Trophoblast cell (in vitro differentiated cells and primary cell): Measurements from ENCODE around the gene TSPAN2.
A peak's percentile ranks its signal among the peaks of the same experiment; 100 is the strongest.

ENCODE experiments used
- DNase-seq, 2 donors: peaks; one replicate each; pipeline ENCODE4 v3.0.0-alpha.2; 2016
- H2AFZ ChIP-seq: 2 replicates; pipeline ENCODE4 v1.6.1; 2013; ENCODE audit warnings: low read length, moderate library complexity, mild to moderate bottlenecking; ENCODE audit not compliant: insufficient read depth, poor library complexity
- H2AK5ac ChIP-seq: 2 replicates; pipeline ENCODE4 v1.6.1; 2013; ENCODE audit warnings: mild to moderate bottlenecking, low read length
- H2BK120ac ChIP-seq: 2 replicates; pipeline ENCODE4 v1.6.1; 2013; ENCODE audit warnings: low read length, mild to moderate bottlenecking, moderate library complexity; ENCODE audit not compliant: insufficient read depth, poor library complexity
- H2BK12ac ChIP-seq: 2 replicates; pipeline ENCODE4 v1.6.1; 2013; ENCODE audit warnings: mild to moderate bottlenecking, low read length, moderate library complexity
- H2BK5ac ChIP-seq: 2 replicates; pipeline ENCODE4 v1.6.1; 2013; ENCODE audit warnings: low read length, low read depth, moderate library complexity, mild to moderate bottlenecking; ENCODE audit not compliant: poor library complexity
- H3K14ac ChIP-seq: 2 replicates; pipeline ENCODE4 v1.6.1; 2013; ENCODE audit warnings: mild to moderate bottlenecking, low read length
- H3K18ac ChIP-seq: 2 replicates; pipeline ENCODE4 v1.6.1; 2013; ENCODE audit warnings: mild to moderate bottlenecking, low read length
- H3K23ac ChIP-seq: 2 replicates; pipeline ENCODE4 v1.6.1; 2013; ENCODE audit warnings: low read length
- H3K27ac ChIP-seq: 2 replicates; pipeline ENCODE4 v1.5.1; 2013; ENCODE audit warnings: low read depth, mild to moderate bottlenecking, inconsistent platforms, low read length, moderate library complexity
- H3K27me3 ChIP-seq: 2 replicates; pipeline ENCODE4 v1.6.1; 2013; ENCODE audit warnings: inconsistent platforms, mild to moderate bottlenecking, low read length, moderate library complexity; ENCODE audit not compliant: insufficient read depth
- H3K36me3 ChIP-seq, 2 experiments: 1 replicate in 1 of 2; 2 replicates in 1 of 2; pipeline ENCODE4 v1.6.1; 2013; ENCODE audit warnings: low read length in 2 of 2, mild to moderate bottlenecking in 2 of 2, moderate library complexity in 1 of 2; ENCODE audit not compliant: insufficient read depth in 2 of 2, control insufficient read depth in 1 of 2
- H3K4ac ChIP-seq: 2 replicates; pipeline ENCODE4 v1.6.1; 2013; ENCODE audit warnings: low read depth, mild to moderate bottlenecking, low read length, moderate library complexity
- H3K4me1 ChIP-seq, 2 experiments: 1 replicate in 1 of 2; 2 replicates in 1 of 2; pipeline ENCODE4 v1.6.1; 2013; ENCODE audit warnings: low read length in 2 of 2, mild to moderate bottlenecking in 2 of 2, moderate library complexity in 1 of 2; ENCODE audit not compliant: insufficient read depth in 2 of 2, control insufficient read depth in 1 of 2
- H3K4me2 ChIP-seq: 2 replicates; pipeline ENCODE4 v1.6.1; 2013; ENCODE audit warnings: inconsistent platforms, mild to moderate bottlenecking, low read length, moderate library complexity
- H3K4me3 ChIP-seq: 2 replicates; pipeline ENCODE4 v1.5.1; 2013; ENCODE audit warnings: mild to moderate bottlenecking, low read depth, low read length, inconsistent platforms
- H3K79me1 ChIP-seq: one replicate; pipeline ENCODE4 v1.6.1; 2013; ENCODE audit warnings: low read length
- H3K79me2 ChIP-seq: 2 replicates; pipeline ENCODE4 v1.6.1; 2013; ENCODE audit warnings: low read length, mild to moderate bottlenecking; ENCODE audit not compliant: control insufficient read depth, insufficient read depth, poor library complexity
- H3K9ac ChIP-seq: 2 replicates; pipeline ENCODE4 v1.6.1; 2013; ENCODE audit warnings: mild to moderate bottlenecking, low read length
- H3K9me3 ChIP-seq: 2 replicates; pipeline ENCODE4 v1.6.1; 2013; ENCODE audit warnings: low read depth, mild to moderate bottlenecking, control low read depth, inconsistent platforms, low read length; ENCODE audit not compliant: insufficient read depth
- H4K12ac ChIP-seq: 2 replicates; pipeline ENCODE4 v1.6.1; 2013; ENCODE audit warnings: low read depth, mild to moderate bottlenecking, low read length, moderate library complexity
- H4K8ac ChIP-seq: 2 replicates; pipeline ENCODE4 v1.6.1; 2013; ENCODE audit warnings: low read depth, mild to moderate bottlenecking, low read length, moderate library complexity
- H4K91ac ChIP-seq: one replicate; pipeline ENCODE4 v1.6.1; 2013; ENCODE audit warnings: low read depth, mild to moderate bottlenecking, low read length, moderate library complexity
- WGBS: extraction: QIAGEN DNeasy Blood & Tissue Kit; methylation state at CpG from one replicate; pipeline ENCODE4 v1.1.7; 2013; ENCODE audit warnings: missing lambda C conversion rate; ENCODE audit not compliant: insufficient read length, insufficient coverage; ENCODE audit errors: extremely low coverage; 5-methylcytosine and 5-hydroxymethylcytosine counted together

The TSPAN2 gene

GRCh38 chr1:115041654-115042053 lies 47.6 kb downstream of the TSPAN2 start:
- H3K9me3 ChIP-seq: no peaks in the 10 kb centered on the region
- H2BK120ac ChIP-seq: no peak overlapping the region
- no peaks in the 10 kb centered on the region for H3K27me3 ChIP-seq
- no peak overlapping the region for H2AK5ac ChIP-seq
- no peak overlapping the region for H4K8ac ChIP-seq
- no peak overlapping the region for H3K9ac ChIP-seq
- H3K4me3 ChIP-seq: no peak overlapping the region
- no peak overlapping the region for H3K4ac ChIP-seq
- H3K79me1 ChIP-seq: no peaks in the 10 kb centered on the region
- no peak overlapping the region for H2BK5ac ChIP-seq
- no peak overlapping the region for H4K91ac ChIP-seq
- H3K79me2 ChIP-seq: no peaks in the 10 kb centered on the region
- H3K23ac ChIP-seq: no peak overlapping the region
- H2BK12ac ChIP-seq: no peak overlapping the region
- H3K36me3 ChIP-seq: no peaks in the 10 kb centered on the region
- H3K4me2 ChIP-seq: no peak overlapping the region
- no peak overlapping the region for H3K27ac ChIP-seq
- peak in 1 of 2 donors; percentile 27 for DNase-seq
- peaks cover 0 to 1% of the 10 kb centered on the region in 2 experiments for H3K4me1 ChIP-seq
- no peak overlapping the region for H4K12ac ChIP-seq
- H3K18ac ChIP-seq: no peak overlapping the region
- no peak overlapping the region for H2AFZ ChIP-seq
- H3K14ac ChIP-seq: no peak overlapping the region

DNA sequence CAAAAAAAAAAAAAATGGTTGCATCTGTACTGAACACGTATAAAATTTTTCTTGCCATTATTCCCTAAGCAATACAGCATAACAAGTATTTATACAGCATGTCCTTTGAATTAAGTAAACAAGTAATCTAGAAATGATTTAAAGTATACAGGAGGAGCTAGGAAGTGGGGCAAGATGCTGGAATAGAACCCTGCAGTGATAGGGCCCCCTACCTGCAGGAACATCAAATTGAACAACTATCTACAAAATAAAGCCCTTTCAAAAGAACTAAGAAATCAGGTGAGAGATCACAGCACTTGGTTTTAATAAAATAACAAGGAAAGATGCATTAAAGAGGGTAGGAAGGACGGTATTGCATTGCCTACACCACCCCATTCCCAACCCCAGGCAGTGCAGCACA lies 48.8 kb downstream of the TSPAN2 start:
- no peaks in the 10 kb centered on the region for H3K36me3 ChIP-seq
- no peak overlapping the region for H2AFZ ChIP-seq
- H3K14ac ChIP-seq: no peak overlapping the region
- DNase-seq: no peak
- WGBS: no CpG with 5 or more reads among the region's 2 CpGs
- H3K27me3 ChIP-seq: no peaks in the 10 kb centered on the region
- no peak overlapping the region for H3K9ac ChIP-seq
- H3K4me2 ChIP-seq: no peak overlapping the region
- no peak overlapping the region for H2BK5ac ChIP-seq
- no peak overlapping the region for H2BK120ac ChIP-seq
- H3K4me1 ChIP-seq: peaks cover 1 to 2% of the 10 kb centered on the region in 2 experiments
- H3K79me2 ChIP-seq: no peaks in the 10 kb centered on the region
- H4K91ac ChIP-seq: no peak overlapping the region
- no peak overlapping the region for H3K4ac ChIP-seq
- H2AK5ac ChIP-seq: no peak overlapping the region
- no peak overlapping the region for H2BK12ac ChIP-seq
- no peak overlapping the region for H3K18ac ChIP-seq
- no peak overlapping the region for H4K12ac ChIP-seq
- no peak overlapping the region for H3K4me3 ChIP-seq
- H4K8ac ChIP-seq: no peak overlapping the region
- H3K23ac ChIP-seq: no peak overlapping the region
- H3K79me1 ChIP-seq: peaks cover 5% of the 10 kb centered on the region
- H3K27ac ChIP-seq: no peak overlapping the region
- H3K9me3 ChIP-seq: no peaks in the 10 kb centered on the region

DNA sequence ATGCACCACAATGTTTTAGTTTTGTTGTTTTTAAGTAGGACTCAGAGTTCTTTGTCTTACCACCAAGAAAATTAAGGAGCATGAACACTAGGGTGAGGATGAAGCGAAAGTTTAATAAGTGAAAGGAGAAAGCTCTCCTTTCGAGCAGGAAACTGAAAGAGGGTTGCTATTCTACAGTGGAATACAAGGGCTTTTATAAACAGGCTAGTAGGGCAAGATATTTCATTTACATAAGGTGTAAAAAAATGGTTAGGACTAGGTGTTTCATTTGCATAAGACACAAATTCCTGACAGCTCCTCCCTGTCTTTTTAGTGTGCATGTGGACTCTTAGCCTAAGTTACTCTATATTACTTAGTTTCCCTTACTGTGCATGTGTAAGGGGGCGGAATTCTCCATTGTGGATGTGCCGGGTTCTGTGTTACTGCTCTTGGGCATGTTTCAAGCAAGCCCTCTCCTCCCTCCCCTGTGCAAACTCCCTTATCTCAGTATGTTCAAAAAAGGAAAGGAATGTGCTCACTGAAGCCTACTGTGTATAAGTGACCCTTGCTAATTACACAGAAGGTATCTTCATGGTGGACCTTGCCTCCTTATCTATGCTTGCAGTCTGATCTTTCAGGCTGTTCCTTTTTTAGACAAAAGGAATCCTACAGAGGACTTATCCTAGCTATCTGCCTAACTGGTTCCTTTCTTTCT lies 52.3 kb downstream of the TSPAN2 start:
- H2BK120ac ChIP-seq: peak overlapping the region; percentile 38
- no peak overlapping the region for H3K23ac ChIP-seq
- H2AK5ac ChIP-seq: no peak overlapping the region
- no peaks in the 10 kb centered on the region for H3K36me3 ChIP-seq
- peak overlapping the region; percentile 81 for H4K91ac ChIP-seq
- H3K9me3 ChIP-seq: no peaks in the 10 kb centered on the region
- peak overlapping the region; percentile 83 for H3K14ac ChIP-seq
- no peak overlapping the region for H4K12ac ChIP-seq
- H3K27ac ChIP-seq: peak overlapping the region; percentile 50
- H3K4ac ChIP-seq: no peak overlapping the region
- no peaks in the 10 kb centered on the region for H3K27me3 ChIP-seq
- no peak overlapping the region for H3K18ac ChIP-seq
- H3K4me1 ChIP-seq: peaks cover 1 to 2% of the 10 kb centered on the region in 2 experiments
- no peak overlapping the region for H2BK5ac ChIP-seq
- H2BK12ac ChIP-seq: peak overlapping the region; percentile 13
- peak in 1 of 2 donors; percentile 20 for DNase-seq
- H3K79me1 ChIP-seq: peaks cover 5% of the 10 kb centered on the region
- no CpG with 5 or more reads among the region's 4 CpGs for WGBS
- H3K4me3 ChIP-seq: no peak overlapping the region
- no peak overlapping the region for H2AFZ ChIP-seq
- H3K4me2 ChIP-seq: no peak overlapping the region
- H3K79me2 ChIP-seq: no peaks in the 10 kb centered on the region
- no peak overlapping the region for H4K8ac ChIP-seq
- no peak overlapping the region for H3K9ac ChIP-seq

- Histone ChIP-seq H3K14ac (no peak overlapping the region), H4K91ac (peak overlapping the region; percentile 18), H3K9ac (no peak overlapping the region), H3K4me1 (peaks cover 1 to 2% of the 10 kb centered on the region in 2 experiments), H3K18ac (no peak overlapping the region), H3K27me3 (no peaks in the 10 kb centered on the region), H2BK120ac (peak overlapping the region; percentile 11), H3K23ac (no peak overlapping the region), H3K79me1 (peaks cover 5% of the 10 kb centered on the region), H3K79me2 (no peaks in the 10 kb centered on the region), H3K9me3 (no peaks in the 10 kb centered on the region), H3K4ac (no peak overlapping the region), H3K4me3 (no peak overlapping the region), H3K27ac (no peak overlapping the region), H2BK12ac (peak overlapping the region; percentile 84), H3K4me2 (no peak overlapping the region), H2BK5ac (no peak overlapping the region), H2AFZ (no peak overlapping the region), H4K8ac (no peak overlapping the region), H4K12ac (no peak overlapping the region), H2AK5ac (peak overlapping the region; percentile 46), H3K36me3 (no peaks in the 10 kb centered on the region)
- WGBS: no CpG with 5 or more reads among the region's 1 CpG
- DNase-seq: no peak
Observed at GRCh38 chr1:115035652-115036051, 53.7 kb downstream of the TSPAN2 start.
